Adipocyte (in vitro differentiated cells): ENCODE results near the gene TFR2.

Experiments
- DNase-seq: peaks from one replicate; pipeline ENCODE4 v3.0.0-alpha.2; 2015; ENCODE audit warnings: low read depth
- H3K27me3 ChIP-seq: replicated peaks from 2 replicates; pipeline ENCODE4 v1.7.0; 2013; ENCODE audit warnings: mild to moderate bottlenecking, low read length, moderate library complexity; ENCODE audit not compliant: control insufficient read depth, insufficient read depth
- H3K36me3 ChIP-seq: 2 replicates; pipeline ENCODE4 v1.7.0; 2013; ENCODE audit warnings: low read length, mild to moderate bottlenecking, moderate library complexity; ENCODE audit not compliant: control insufficient read depth, insufficient read depth, severe bottlenecking
- H3K4me1 ChIP-seq: 2 replicates; pipeline ENCODE4 v1.7.0; 2013; ENCODE audit warnings: mild to moderate bottlenecking, low read length, moderate library complexity; ENCODE audit not compliant: control insufficient read depth, insufficient read depth
- H3K4me3 ChIP-seq: 2 replicates; pipeline ENCODE4 v1.7.0; 2013; ENCODE audit warnings: mild to moderate bottlenecking, low read length, moderate library complexity
- H3K9ac ChIP-seq: 2 replicates; pipeline ENCODE4 v1.7.0; 2013; ENCODE audit warnings: mild to moderate bottlenecking, low read length, moderate library complexity
- H3K9me3 ChIP-seq: 2 replicates; pipeline ENCODE4 v1.7.0; 2013; ENCODE audit warnings: mild to moderate bottlenecking, low read length, moderate library complexity; ENCODE audit not compliant: control insufficient read depth

The TFR2 gene

GRCh38 chr7:100641463-100641859, at the start of gene TFR2:
Gene TFR2 (minus strand): TSS chr7:100641552. CDS start chr7:100641509, 43 bp downstream.
- Histone ChIP-seq H3K4me1 (no peaks in the 10 kb centered on the region), H3K9ac (no peak within 1 kb of the TSS), H3K27me3 (peaks cover 41% of the 10 kb centered on the region), H3K9me3 (no peaks in the 10 kb centered on the region), H3K36me3 (no peaks in the 10 kb centered on the region), H3K4me3 (no peak within 1 kb of the TSS)
- DNase-seq, result no peak

GRCh38 chr7:100689230-100690135, 48.1 kb upstream of the TFR2 start:
- Histone ChIP-seq H3K36me3 (peaks cover 29% of the 10 kb centered on the region), H3K4me3 (no peak overlapping the region), H3K9me3 (no peaks in the 10 kb centered on the region), H3K27me3 (no peaks in the 10 kb centered on the region), H3K9ac (no peak overlapping the region), H3K4me1 (peaks cover 30% of the 10 kb centered on the region)
- no peak for DNase-seq

- H3K36me3 ChIP-seq, result peaks cover 37% of the 10 kb centered on the region
Observed at GRCh38 chr7:100688326-100688860, 47.0 kb upstream of the TFR2 start.

GRCh38 chr7:100687751-100688300, 46.5 kb upstream of the TFR2 start:
- Histone ChIP-seq H3K9me3 (no peaks in the 10 kb centered on the region), H3K4me1 (peaks cover 27% of the 10 kb centered on the region), H3K27me3 (no peaks in the 10 kb centered on the region), H3K36me3 (peaks cover 43% of the 10 kb centered on the region), H3K9ac (no peak overlapping the region), H3K4me3 (no peak overlapping the region)
- DNase-seq, result no peak

More at GRCh38 chr7:100688326-100688860, 47.0 kb upstream of the TFR2 start:
- H3K4me1 ChIP-seq, result peaks cover 30% of the 10 kb centered on the region
- H3K9me3 ChIP-seq, result no peaks in the 10 kb centered on the region
- H3K27me3 ChIP-seq, result no peaks in the 10 kb centered on the region
- DNase-seq, result no peak
- no peak overlapping the region for H3K4me3 ChIP-seq
- H3K9ac ChIP-seq, result peak overlapping the region; percentile 29

- Histone ChIP-seq H3K9ac (no peak overlapping the region), H3K36me3 (peaks cover 49% of the 10 kb centered on the region)
Observed at GRCh38 chr7:100687261-100687660, 45.9 kb upstream of the TFR2 start.

GRCh38 chr7:100686822-100687211, 45.5 kb upstream of the TFR2 start:
- Histone ChIP-seq H3K4me3 (no peak overlapping the region), H3K27me3 (no peaks in the 10 kb centered on the region), H3K9me3 (no peaks in the 10 kb centered on the region), H3K36me3 (peaks cover 53% of the 10 kb centered on the region), H3K9ac (no peak overlapping the region), H3K4me1 (peaks cover 17% of the 10 kb centered on the region)
- DNase-seq, result no peak

More at GRCh38 chr7:100687261-100687660, 45.9 kb upstream of the TFR2 start:
- no peaks in the 10 kb centered on the region for H3K9me3 ChIP-seq
- no peak overlapping the region for H3K4me3 ChIP-seq
- H3K27me3 ChIP-seq, result no peaks in the 10 kb centered on the region
- DNase-seq, result no peak
- peaks cover 21% of the 10 kb centered on the region for H3K4me1 ChIP-seq

GRCh38 chr7:100686201-100686821, 45.0 kb upstream of the TFR2 start:
- Histone ChIP-seq H3K4me1 (peaks cover 15% of the 10 kb centered on the region), H3K9me3 (no peaks in the 10 kb centered on the region), H3K27me3 (no peaks in the 10 kb centered on the region), H3K4me3 (no peak overlapping the region), H3K36me3 (peaks cover 57% of the 10 kb centered on the region), H3K9ac (no peak overlapping the region)
- DNase-seq, result no peak

GRCh38 chr7:100685631-100686145, 44.3 kb upstream of the TFR2 start:
- Histone ChIP-seq H3K4me3 (no peak overlapping the region), H3K9me3 (no peaks in the 10 kb centered on the region), H3K36me3 (peaks cover 57% of the 10 kb centered on the region), H3K4me1 (peaks cover 12% of the 10 kb centered on the region), H3K27me3 (no peaks in the 10 kb centered on the region), H3K9ac (no peak overlapping the region)
- DNase-seq, result no peak

- Histone ChIP-seq H3K36me3 (peaks cover 57% of the 10 kb centered on the region), H3K9me3 (no peaks in the 10 kb centered on the region), H3K27me3 (no peaks in the 10 kb centered on the region), H3K4me1 (peaks cover 18% of the 10 kb centered on the region), H3K9ac (no peak overlapping the region), H3K4me3 (no peak overlapping the region)
- DNase-seq, result no peak
Observed at GRCh38 chr7:100685049-100685605, 43.8 kb upstream of the TFR2 start.

- H3K4me3 ChIP-seq, result no peak overlapping the region
- H3K36me3 ChIP-seq, result peaks cover 59% of the 10 kb centered on the region
- H3K27me3 ChIP-seq, result no peaks in the 10 kb centered on the region
- H3K9ac ChIP-seq, result no peak overlapping the region
- no peak for DNase-seq
- peaks cover 23% of the 10 kb centered on the region for H3K4me1 ChIP-seq
- no peaks in the 10 kb centered on the region for H3K9me3 ChIP-seq
Observed at GRCh38 chr7:100684534-100685042, 43.2 kb upstream of the TFR2 start.
